GM23338 (cell line): ENCODE results near the gene SLC30A5.

Experiments
- CREB1 ChIP-seq: fragments of 250-450 bp; sonication (Bioruptor Pico); IDR thresholded peaks from 2 replicates; pipeline ENCODE4 v1.5.0; 2020; ENCODE audit warnings: low read depth, mild to moderate bottlenecking, moderate library complexity
- CTCF ChIP-seq, 2 experiments: fragments of 200-600 bp in 1 of 2; sonication (generic) in 1 of 2; conservative IDR thresholded peaks; 2 replicates each; pipeline versions ENCODE4 v1.5.1 to v1.6.1; 2016 to 2017; ENCODE audit warnings: antibody characterized with exemption in 2 of 2, low read depth in 2 of 2, mild to moderate bottlenecking in 2 of 2, moderate library complexity in 1 of 2
- EZH2 ChIP-seq: fragments of 200-600 bp; sonication (generic); IDR thresholded peaks from one replicate; pipeline ENCODE4 v1.8.0; 2017; ENCODE audit warnings: antibody characterized with exemption, mild to moderate bottlenecking, low read depth; ENCODE audit not compliant: unreplicated experiment
- EZH2phosphoT487 ChIP-seq: fragments of 200-600 bp; sonication (generic); IDR thresholded peaks from one replicate; pipeline ENCODE4 v1.8.1; 2018; ENCODE audit warnings: antibody characterized with exemption; ENCODE audit not compliant: unreplicated experiment
- JUNB ChIP-seq: IDR thresholded peaks from one replicate; pipeline ENCODE4 v1.6.1; 2016; ENCODE audit warnings: antibody characterized with exemption; ENCODE audit not compliant: unreplicated experiment
- NANOG ChIP-seq: IDR thresholded peaks from 2 replicates; pipeline ENCODE4 v1.6.1; 2016; ENCODE audit warnings: antibody characterized with exemption, borderline replicate concordance
- POLR2AphosphoS5 ChIP-seq: IDR thresholded peaks from 2 replicates; pipeline ENCODE4 v1.6.1; 2016; ENCODE audit warnings: antibody characterized with exemption, low read depth
- REST ChIP-seq: IDR thresholded peaks from one replicate; pipeline ENCODE4 v1.6.1; 2018; ENCODE audit warnings: antibody characterized with exemption; ENCODE audit not compliant: unreplicated experiment
- STAT1 ChIP-seq: IDR thresholded peaks from one replicate; pipeline ENCODE4 v1.6.1; 2016; ENCODE audit warnings: antibody characterized with exemption; ENCODE audit not compliant: unreplicated experiment
- ZNF114 ChIP-seq: fragments of 250-450 bp; sonication (Bioruptor Pico); IDR thresholded peaks from 2 replicates; pipeline ENCODE4 v1.5.0; 2020; ENCODE audit warnings: mild to moderate bottlenecking, moderate library complexity
- ZNF331 ChIP-seq: fragments of 250-450 bp; sonication (Bioruptor Pico); IDR thresholded peaks from 2 replicates; pipeline ENCODE4 v1.5.0; 2020; ENCODE audit warnings: low read depth, mild to moderate bottlenecking, moderate library complexity
- ZNF462 ChIP-seq: fragments of 250-450 bp; sonication (Bioruptor Pico); IDR thresholded peaks from 2 replicates; pipeline ENCODE4 v1.5.0; 2020; ENCODE audit warnings: mild to moderate bottlenecking, moderate library complexity

GRCh38 chr5:69167929-69168328 lies 74.1 kb downstream of the SLC30A5 start:
- TF ChIP-seq CTCF (conservative IDR thresholded peaks at IDR 0.05; ENCODE audit: low read depth in 2 of 2) = no peak
- TF ChIP-seq EZH2phosphoT487 = no peak
- no peak for TF ChIP-seq REST
- TF ChIP-seq EZH2 = no peak
- TF ChIP-seq ZNF462 = no peak
- no peak for TF ChIP-seq POLR2AphosphoS5
- no peak for TF ChIP-seq ZNF331
- no peak for TF ChIP-seq CREB1
- no peak for TF ChIP-seq NANOG
- no peak for TF ChIP-seq JUNB
- TF ChIP-seq STAT1 = no peak
- TF ChIP-seq ZNF114 (CRISPR knock-in tag) = no peak
